ENCODE measurements around the gene ZBED1.
"Not testable (repeated sequence)": the region's sequence is repeated elsewhere in the genome, so short reads cannot be mapped to it uniquely, and the experiment has no call there.

The ZBED1 gene

DNA sequence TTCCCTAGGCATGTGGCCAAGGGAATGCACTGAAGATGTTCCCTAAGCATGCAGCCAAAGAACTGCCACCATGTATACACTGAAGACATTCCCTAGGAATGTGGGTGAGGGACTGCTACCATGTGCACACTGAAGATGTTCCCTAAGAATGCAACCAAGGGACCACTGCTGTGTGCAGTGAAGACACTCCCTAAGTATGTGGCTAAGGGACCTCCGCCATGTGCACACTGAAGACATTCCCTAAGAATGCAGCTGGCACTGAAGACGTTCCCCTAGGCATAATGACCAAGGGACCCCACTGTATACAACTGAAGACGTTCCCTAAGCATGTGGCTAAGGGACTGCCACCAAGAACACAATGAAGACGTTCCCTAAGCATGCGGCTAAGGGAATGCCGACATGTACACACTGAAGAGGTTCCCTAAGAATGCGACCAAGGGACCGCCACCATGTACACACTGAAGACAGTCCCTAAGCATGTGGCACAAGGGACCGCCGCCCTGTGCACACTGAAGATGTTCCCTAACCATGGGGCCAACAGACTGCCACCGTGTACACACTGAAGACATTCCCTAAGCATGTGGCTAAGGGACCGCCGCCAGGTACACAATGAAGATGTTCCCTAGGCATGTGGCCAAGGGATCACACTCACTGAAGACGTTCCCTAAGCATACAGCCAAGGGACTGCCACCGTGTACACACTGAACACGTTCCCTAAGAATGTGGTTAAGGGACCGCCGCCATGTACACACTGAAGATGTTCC, 25.6 kb downstream of the ZBED1 start:
- no peak for DNase-seq (ENCODE audit: extremely low read depth, low read depth)
- TF ChIP-seq, protein P1, sequence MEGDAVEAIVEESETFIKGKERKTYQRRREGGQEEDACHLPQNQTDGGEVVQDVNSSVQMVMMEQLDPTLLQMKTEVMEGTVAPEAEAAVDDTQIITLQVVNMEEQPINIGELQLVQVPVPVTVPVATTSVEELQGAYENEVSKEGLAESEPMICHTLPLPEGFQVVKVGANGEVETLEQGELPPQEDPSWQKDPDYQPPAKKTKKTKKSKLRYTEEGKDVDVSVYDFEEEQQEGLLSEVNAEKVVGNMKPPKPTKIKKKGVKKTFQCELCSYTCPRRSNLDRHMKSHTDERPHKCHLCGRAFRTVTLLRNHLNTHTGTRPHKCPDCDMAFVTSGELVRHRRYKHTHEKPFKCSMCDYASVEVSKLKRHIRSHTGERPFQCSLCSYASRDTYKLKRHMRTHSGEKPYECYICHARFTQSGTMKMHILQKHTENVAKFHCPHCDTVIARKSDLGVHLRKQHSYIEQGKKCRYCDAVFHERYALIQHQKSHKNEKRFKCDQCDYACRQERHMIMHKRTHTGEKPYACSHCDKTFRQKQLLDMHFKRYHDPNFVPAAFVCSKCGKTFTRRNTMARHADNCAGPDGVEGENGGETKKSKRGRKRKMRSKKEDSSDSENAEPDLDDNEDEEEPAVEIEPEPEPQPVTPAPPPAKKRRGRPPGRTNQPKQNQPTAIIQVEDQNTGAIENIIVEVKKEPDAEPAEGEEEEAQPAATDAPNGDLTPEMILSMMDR (IDR thresholded peaks at IDR 0.05; ENCODE audit: low read depth, low read length) = no peak

DNA sequence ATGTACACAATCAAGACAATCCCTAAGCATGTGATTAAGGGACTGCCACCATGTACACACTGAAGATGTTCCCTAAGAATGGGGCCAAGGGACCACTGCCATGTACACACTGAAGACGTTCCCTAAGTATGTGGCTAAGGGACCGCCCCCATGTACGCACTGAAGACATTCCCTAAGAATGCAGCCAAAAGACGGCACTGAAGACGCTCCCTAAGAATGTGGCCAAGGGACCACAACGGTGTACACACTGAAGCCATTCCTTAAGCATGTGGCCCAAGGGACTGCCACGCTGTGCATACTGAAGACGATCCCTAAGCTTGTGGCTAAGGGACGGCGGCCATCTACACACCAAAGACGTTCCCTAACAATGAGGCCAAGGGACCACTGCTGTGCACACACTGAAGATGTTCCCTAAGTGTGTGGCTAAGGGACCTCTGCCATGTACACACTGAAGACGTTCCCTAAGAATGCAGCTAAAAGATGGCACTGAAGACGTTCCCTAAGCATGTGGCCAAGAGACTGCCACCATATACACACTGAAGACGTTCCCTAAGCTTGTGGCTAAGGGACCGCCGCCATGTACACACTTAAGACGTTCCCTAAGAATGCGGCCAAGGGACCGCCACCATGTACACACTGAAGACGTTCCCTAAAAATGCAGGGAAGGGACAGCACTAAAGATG, 26.4 kb downstream of the ZBED1 start:
- TF ChIP-seq, protein P1 (IDR thresholded peaks at IDR 0.05; ENCODE audit: low read depth, low read length) = no peak

GRCh38 chrX:2473064-2473463, 27.7 kb downstream of the ZBED1 start:
- not testable (repeated sequence) for DNase-seq (ENCODE audit: extremely low read depth, low read depth)

More for the DNA sequence above, 26.4 kb downstream of the ZBED1 start:
- no peak for DNase-seq (ENCODE audit: extremely low read depth, low read depth)

DNA sequence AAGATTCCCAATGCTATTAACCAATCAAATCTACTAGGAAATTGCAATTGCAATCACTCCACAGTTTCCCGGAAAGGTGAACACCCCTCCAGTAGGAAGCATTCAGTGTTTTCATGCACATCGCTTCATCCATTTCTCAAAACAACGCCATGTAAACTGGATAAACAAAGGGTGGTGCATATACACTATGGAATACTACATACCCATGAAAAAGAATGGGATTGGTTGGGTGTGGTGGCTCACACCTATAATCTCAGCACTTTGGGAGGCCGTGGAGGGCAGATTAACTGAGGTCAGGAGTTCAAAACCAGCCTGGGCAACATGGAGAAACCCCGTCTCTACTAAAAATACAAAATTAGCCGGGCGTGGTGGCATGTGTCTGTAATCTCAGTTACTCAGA, 29.1 kb downstream of the ZBED1 start:
- no peak for DNase-seq (ENCODE audit: extremely low read depth, low read depth)
- TF ChIP-seq, protein P1 (IDR thresholded peaks at IDR 0.05; ENCODE audit: low read depth, low read length) = no peak

DNA sequence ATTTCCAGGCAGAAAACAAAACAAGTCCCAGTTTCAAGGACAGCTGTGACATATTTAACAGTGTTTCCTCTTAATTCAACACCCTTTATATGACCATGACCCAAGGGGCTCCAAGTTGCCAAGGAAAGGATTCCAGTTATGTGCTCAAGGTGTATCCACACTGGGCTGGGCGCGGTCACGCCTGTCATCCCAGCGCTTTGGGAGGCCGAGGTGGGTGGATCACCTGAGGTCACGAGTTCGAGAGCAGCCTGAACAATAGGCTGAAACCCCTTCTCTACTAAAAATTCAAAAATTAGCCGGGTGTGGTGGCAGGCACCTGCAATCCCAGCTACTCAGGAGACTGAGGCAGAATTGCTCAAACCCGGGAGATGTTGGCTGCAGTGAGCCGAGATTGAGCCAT, 29.6 kb downstream of the ZBED1 start:
- DNase-seq (ENCODE audit: extremely low read depth, low read depth) = not testable (repeated sequence)

- not testable (repeated sequence) for DNase-seq (ENCODE audit: extremely low read depth, low read depth)
Measured at GRCh38 chrX:2469852-2470251, 30.9 kb downstream of the ZBED1 start.

- no peak for DNase-seq (ENCODE audit: extremely low read depth, low read depth)
- TF ChIP-seq, protein P1 (IDR thresholded peaks at IDR 0.05; ENCODE audit: low read depth, low read length) = no peak
Measured at GRCh38 chrX:2469196-2469685, 31.5 kb downstream of the ZBED1 start.

- no peak for DNase-seq (ENCODE audit: extremely low read depth, low read depth)
- TF ChIP-seq, protein P1 (IDR thresholded peaks at IDR 0.05; ENCODE audit: low read depth, low read length) = no peak
Measured at GRCh38 chrX:2468261-2469195, 32.2 kb downstream of the ZBED1 start.

Data from AG09319 (cell line).